Ishikawa (cell line): ENCODE data around the gene ZFP36L2.

ENCODE experiments used
- CEBPB ChIP-seq: IDR thresholded peaks from 2 replicates; pipeline ENCODE4 v1.6.1; 2012
- CREB1 ChIP-seq: IDR thresholded peaks from 2 replicates; pipeline ENCODE4 v1.6.1; 2012; ENCODE audit warnings: low read depth
- EGR1 ChIP-seq: IDR thresholded peaks from 2 replicates; pipeline ENCODE4 v1.6.1; 2012
- EP300 ChIP-seq: IDR thresholded peaks from 2 replicates; pipeline ENCODE4 v1.6.1; 2012; ENCODE audit warnings: borderline replicate concordance
- FOXM1 ChIP-seq: IDR thresholded peaks from 2 replicates; pipeline ENCODE4 v1.6.1; 2012; ENCODE audit warnings: low read depth, borderline replicate concordance
- NFIC ChIP-seq: IDR thresholded peaks from 2 replicates; pipeline ENCODE4 v1.6.1; 2012
- RAD21 ChIP-seq: IDR thresholded peaks from 2 replicates; pipeline ENCODE4 v1.6.1; 2012; ENCODE audit warnings: low read depth
- REST ChIP-seq: IDR thresholded peaks from 2 replicates; pipeline ENCODE4 v1.6.1; 2012; ENCODE audit warnings: low read depth, mild to moderate bottlenecking
- TAF1 ChIP-seq: IDR thresholded peaks from 2 replicates; pipeline ENCODE4 v1.6.1; 2012; ENCODE audit warnings: low read depth, mild to moderate bottlenecking
- TCF12 ChIP-seq: IDR thresholded peaks from 2 replicates; pipeline ENCODE4 v1.6.1; 2012; ENCODE audit warnings: low read depth
- TEAD4 ChIP-seq: IDR thresholded peaks from 2 replicates; pipeline ENCODE4 v1.6.1; 2012
- YY1 ChIP-seq: IDR thresholded peaks from 2 replicates; pipeline ENCODE4 v1.6.1; 2012; ENCODE audit warnings: low read depth
- ZBTB7A ChIP-seq: IDR thresholded peaks from 2 replicates; pipeline ENCODE4 v1.6.1; 2012; ENCODE audit warnings: low read depth
- TF ChIP-seq, protein P1 (sequence below): IDR thresholded peaks from 2 replicates; pipeline ENCODE4 v1.6.1; 2012

DNA sequence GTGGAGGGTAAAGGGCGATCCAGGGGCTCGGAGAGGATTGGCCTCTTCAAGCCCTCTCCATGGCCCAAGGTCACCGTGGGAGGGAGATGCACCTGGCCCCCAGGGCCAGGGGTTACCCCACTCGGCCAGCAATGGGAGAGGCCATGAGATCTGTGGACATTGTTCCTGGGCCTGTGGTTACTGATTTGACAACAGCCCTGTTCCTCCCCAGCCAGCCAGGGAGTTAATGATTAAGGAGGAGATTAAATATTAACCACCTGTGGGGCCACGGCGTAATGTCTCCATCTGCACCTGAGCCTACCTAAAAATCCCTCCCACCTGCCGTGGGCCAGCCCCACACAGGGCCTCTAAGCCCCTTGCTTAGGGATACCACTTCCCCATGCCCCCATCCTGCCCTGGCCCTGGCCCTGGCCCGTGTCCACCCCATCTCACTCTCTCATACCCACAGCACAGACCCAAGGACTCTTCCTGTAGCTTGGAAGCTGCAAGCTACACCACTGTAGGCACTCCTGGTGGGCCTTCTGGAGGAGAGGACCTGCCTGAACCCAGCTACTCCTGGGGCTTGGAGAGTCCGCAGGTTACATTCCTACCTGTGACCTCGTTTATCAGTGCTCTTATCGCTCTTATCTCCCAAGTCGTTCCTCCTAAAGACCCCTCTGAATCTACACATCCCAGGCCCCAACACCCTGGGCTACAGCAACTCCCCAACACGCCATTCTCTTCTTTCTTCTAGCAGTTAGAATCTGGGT lies 32.1 kb downstream of the ZFP36L2 start:
- TF ChIP-seq YY1 (no peak), NFIC (no peak), TCF12 (no peak), EP300 (no peak), TEAD4 (no peak), EGR1 (no peak), CEBPB (no peak), REST (no peak), RAD21 (no peak), TAF1 (no peak), CREB1 (no peak), ZBTB7A (no peak), FOXM1 (no peak)
- TF ChIP-seq, protein P1, sequence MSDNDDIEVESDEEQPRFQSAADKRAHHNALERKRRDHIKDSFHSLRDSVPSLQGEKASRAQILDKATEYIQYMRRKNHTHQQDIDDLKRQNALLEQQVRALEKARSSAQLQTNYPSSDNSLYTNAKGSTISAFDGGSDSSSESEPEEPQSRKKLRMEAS, result no peak
